Measurements from ENCODE around the gene ACMSD.
"Not testable (repeated sequence)": the region's sequence is repeated elsewhere in the genome, so short reads cannot be mapped to it uniquely, and the experiment has no call there.

DNA sequence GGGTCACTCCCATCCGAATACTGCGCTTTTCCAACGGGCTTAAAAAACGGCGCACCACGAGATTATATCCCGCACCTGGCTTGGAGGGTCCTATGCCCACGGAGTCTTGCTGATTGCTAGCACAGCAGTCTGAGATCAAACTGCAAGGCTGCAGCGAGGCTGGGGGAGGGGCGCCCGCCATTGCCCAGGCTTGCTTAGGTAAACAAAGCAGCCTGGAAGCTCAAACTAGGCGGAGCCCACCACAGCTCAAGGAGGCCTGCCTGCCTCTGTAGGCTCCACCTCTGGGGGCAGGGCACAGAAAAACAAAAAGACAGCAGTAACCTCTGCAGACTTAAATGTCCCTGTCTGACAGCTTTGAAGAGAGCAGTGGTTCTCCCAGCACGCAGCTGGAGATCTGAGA, 12.7 kb upstream of the ACMSD start:
- TF ChIP-seq, protein P1, sequence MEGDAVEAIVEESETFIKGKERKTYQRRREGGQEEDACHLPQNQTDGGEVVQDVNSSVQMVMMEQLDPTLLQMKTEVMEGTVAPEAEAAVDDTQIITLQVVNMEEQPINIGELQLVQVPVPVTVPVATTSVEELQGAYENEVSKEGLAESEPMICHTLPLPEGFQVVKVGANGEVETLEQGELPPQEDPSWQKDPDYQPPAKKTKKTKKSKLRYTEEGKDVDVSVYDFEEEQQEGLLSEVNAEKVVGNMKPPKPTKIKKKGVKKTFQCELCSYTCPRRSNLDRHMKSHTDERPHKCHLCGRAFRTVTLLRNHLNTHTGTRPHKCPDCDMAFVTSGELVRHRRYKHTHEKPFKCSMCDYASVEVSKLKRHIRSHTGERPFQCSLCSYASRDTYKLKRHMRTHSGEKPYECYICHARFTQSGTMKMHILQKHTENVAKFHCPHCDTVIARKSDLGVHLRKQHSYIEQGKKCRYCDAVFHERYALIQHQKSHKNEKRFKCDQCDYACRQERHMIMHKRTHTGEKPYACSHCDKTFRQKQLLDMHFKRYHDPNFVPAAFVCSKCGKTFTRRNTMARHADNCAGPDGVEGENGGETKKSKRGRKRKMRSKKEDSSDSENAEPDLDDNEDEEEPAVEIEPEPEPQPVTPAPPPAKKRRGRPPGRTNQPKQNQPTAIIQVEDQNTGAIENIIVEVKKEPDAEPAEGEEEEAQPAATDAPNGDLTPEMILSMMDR (IDR thresholded peaks at IDR 0.05): not testable (repeated sequence)
- TF ChIP-seq POLR2A (IDR thresholded peaks at IDR 0.05): not testable (repeated sequence)
